Astrocyte (in vitro differentiated cells and primary cell): ENCODE data around the gene BICDL1.

Experiments
- EZH2 ChIP-seq: IDR thresholded peaks from 2 replicates; pipeline ENCODE4 v1.6.1; 2012; ENCODE audit warnings: mild to moderate bottlenecking, low read length, inconsistent platforms; ENCODE audit not compliant: insufficient read depth
- TF ChIP-seq, protein P1 (sequence below): IDR thresholded peaks from 2 replicates; pipeline ENCODE4 v1.5.1; 2011; ENCODE audit warnings: low read depth, mild to moderate bottlenecking, inconsistent platforms, low read length, moderate library complexity; ENCODE audit not compliant: insufficient read depth

- TF ChIP-seq, protein P1, sequence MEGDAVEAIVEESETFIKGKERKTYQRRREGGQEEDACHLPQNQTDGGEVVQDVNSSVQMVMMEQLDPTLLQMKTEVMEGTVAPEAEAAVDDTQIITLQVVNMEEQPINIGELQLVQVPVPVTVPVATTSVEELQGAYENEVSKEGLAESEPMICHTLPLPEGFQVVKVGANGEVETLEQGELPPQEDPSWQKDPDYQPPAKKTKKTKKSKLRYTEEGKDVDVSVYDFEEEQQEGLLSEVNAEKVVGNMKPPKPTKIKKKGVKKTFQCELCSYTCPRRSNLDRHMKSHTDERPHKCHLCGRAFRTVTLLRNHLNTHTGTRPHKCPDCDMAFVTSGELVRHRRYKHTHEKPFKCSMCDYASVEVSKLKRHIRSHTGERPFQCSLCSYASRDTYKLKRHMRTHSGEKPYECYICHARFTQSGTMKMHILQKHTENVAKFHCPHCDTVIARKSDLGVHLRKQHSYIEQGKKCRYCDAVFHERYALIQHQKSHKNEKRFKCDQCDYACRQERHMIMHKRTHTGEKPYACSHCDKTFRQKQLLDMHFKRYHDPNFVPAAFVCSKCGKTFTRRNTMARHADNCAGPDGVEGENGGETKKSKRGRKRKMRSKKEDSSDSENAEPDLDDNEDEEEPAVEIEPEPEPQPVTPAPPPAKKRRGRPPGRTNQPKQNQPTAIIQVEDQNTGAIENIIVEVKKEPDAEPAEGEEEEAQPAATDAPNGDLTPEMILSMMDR = no peak
- TF ChIP-seq EZH2 = no peak
Observed at GRCh38 chr12:120121766-120122293, 132.8 kb downstream of the BICDL1 start.
